HEK293 (cell line): ENCODE measurements around the gene TTC9B.

Source experiments
- BCL11B ChIP-seq: fragments of 450-650 bp; formaldehyde crosslinking; IDR thresholded peaks from 2 replicates; pipeline ENCODE4 v1.5.1; 2016; ENCODE audit warnings: low read depth, missing biosample characterization, missing genetic modification characterization
- KLF9 ChIP-seq: fragments of 450-650 bp; formaldehyde crosslinking; IDR thresholded peaks from 2 replicates; pipeline ENCODE4 v1.5.1; 2016; ENCODE audit warnings: missing biosample characterization, missing genetic modification characterization, low read depth
- OSR2 ChIP-seq: fragments of 450-650 bp; formaldehyde crosslinking; IDR thresholded peaks from 2 replicates; pipeline ENCODE4 v1.5.1; 2016; ENCODE audit warnings: missing biosample characterization, missing genetic modification characterization
- PATZ1 ChIP-seq: fragments of 450-650 bp; formaldehyde crosslinking; IDR thresholded peaks from 2 replicates; pipeline ENCODE4 v1.5.1; 2016; ENCODE audit warnings: missing biosample characterization, missing genetic modification characterization
- PRDM1 ChIP-seq: fragments of 450-650 bp; formaldehyde crosslinking; IDR thresholded peaks from 2 replicates; pipeline ENCODE4; 2016; ENCODE audit warnings: missing biosample characterization, missing genetic modification characterization
- RBAK ChIP-seq: fragments of 450-650 bp; formaldehyde crosslinking; IDR thresholded peaks from 2 replicates; pipeline ENCODE4 v1.5.1; 2016; ENCODE audit warnings: missing biosample characterization, missing genetic modification characterization
- REST ChIP-seq: fragments of 450-650 bp; formaldehyde crosslinking; IDR thresholded peaks from 2 replicates; pipeline ENCODE4 v1.5.1; 2016; ENCODE audit warnings: missing biosample characterization, missing genetic modification characterization
- SCRT2 ChIP-seq: fragments of 450-650 bp; formaldehyde crosslinking; IDR thresholded peaks from 2 replicates; pipeline ENCODE4 v1.5.1; 2016; ENCODE audit warnings: missing biosample characterization, missing genetic modification characterization
- SP3 ChIP-seq: fragments of 450-650 bp; formaldehyde crosslinking; IDR thresholded peaks from 2 replicates; pipeline ENCODE4 v1.5.1; 2016; ENCODE audit warnings: missing biosample characterization, missing genetic modification characterization
- WT1 ChIP-seq: fragments of 450-650 bp; formaldehyde crosslinking; IDR thresholded peaks from 2 replicates; pipeline ENCODE4 v1.5.1; 2016; ENCODE audit warnings: missing biosample characterization, missing genetic modification characterization
- ZBTB17 ChIP-seq: fragments of 450-650 bp; formaldehyde crosslinking; IDR thresholded peaks from 2 replicates; pipeline ENCODE4 v1.5.1; 2016; ENCODE audit warnings: missing biosample characterization, missing genetic modification characterization
- ZBTB21 ChIP-seq: fragments of 450-650 bp; formaldehyde crosslinking; IDR thresholded peaks from 2 replicates; pipeline ENCODE4 v1.5.1; 2017; ENCODE audit warnings: missing biosample characterization, missing genetic modification characterization
- ZBTB44 ChIP-seq: fragments of 450-650 bp; IDR thresholded peaks from 2 replicates; pipeline ENCODE4 v1.5.1; 2018; ENCODE audit warnings: missing biosample characterization, mild to moderate bottlenecking, missing genetic modification characterization
- ZEB2 ChIP-seq: fragments of 450-650 bp; formaldehyde crosslinking; IDR thresholded peaks from 2 replicates; pipeline ENCODE4 v1.5.1; 2016; ENCODE audit warnings: missing biosample characterization, missing genetic modification characterization
- ZFP37 ChIP-seq: fragments of 450-650 bp; formaldehyde crosslinking; IDR thresholded peaks from 2 replicates; pipeline ENCODE4 v1.5.1; 2016; ENCODE audit warnings: missing biosample characterization, missing genetic modification characterization
- ZFP41 ChIP-seq: fragments of 450-650 bp; formaldehyde crosslinking; IDR thresholded peaks from 2 replicates; pipeline ENCODE4 v1.5.1; 2016; ENCODE audit warnings: missing biosample characterization, missing genetic modification characterization, borderline replicate concordance
- ZFP69B ChIP-seq: fragments of 450-650 bp; formaldehyde crosslinking; IDR thresholded peaks from 2 replicates; pipeline ENCODE4 v1.5.1; 2016; ENCODE audit warnings: missing biosample characterization, missing genetic modification characterization
- ZNF121 ChIP-seq: fragments of 450-650 bp; formaldehyde crosslinking; IDR thresholded peaks from 2 replicates; pipeline ENCODE4 v1.5.1; 2016; ENCODE audit warnings: missing biosample characterization, missing genetic modification characterization
- ZNF140 ChIP-seq: fragments of 450-650 bp; formaldehyde crosslinking; IDR thresholded peaks from 2 replicates; pipeline ENCODE4 v1.5.1; 2016; ENCODE audit warnings: missing biosample characterization, missing genetic modification characterization
- ZNF175 ChIP-seq: fragments of 450-650 bp; formaldehyde crosslinking; IDR thresholded peaks from 2 replicates; pipeline ENCODE4 v1.5.1; 2016; ENCODE audit warnings: missing biosample characterization, missing genetic modification characterization
- ZNF184 ChIP-seq: fragments of 450-650 bp; IDR thresholded peaks from 2 replicates; pipeline ENCODE4 v1.5.1; 2018; ENCODE audit warnings: missing biosample characterization, mild to moderate bottlenecking, missing genetic modification characterization
- ZNF19 ChIP-seq: fragments of 450-650 bp; formaldehyde crosslinking; IDR thresholded peaks from 2 replicates; pipeline ENCODE4; 2016; ENCODE audit warnings: missing biosample characterization, missing genetic modification characterization, low read depth
- ZNF24 ChIP-seq: fragments of 450-650 bp; formaldehyde crosslinking; IDR thresholded peaks from 2 replicates; pipeline ENCODE4 v1.5.1; 2016; ENCODE audit warnings: missing biosample characterization, missing genetic modification characterization
- ZNF324 ChIP-seq: fragments of 450-650 bp; formaldehyde crosslinking; IDR thresholded peaks from 2 replicates; pipeline ENCODE4 v1.5.1; 2016; ENCODE audit warnings: missing biosample characterization, missing genetic modification characterization
- ZNF391 ChIP-seq: fragments of 450-650 bp; formaldehyde crosslinking; IDR thresholded peaks from 2 replicates; pipeline ENCODE4 v1.5.1; 2016; ENCODE audit warnings: low read depth, missing biosample characterization, missing genetic modification characterization, borderline replicate concordance
- ZNF394 ChIP-seq: fragments of 450-650 bp; formaldehyde crosslinking; IDR thresholded peaks from 2 replicates; pipeline ENCODE4 v1.5.1; 2016; ENCODE audit warnings: missing biosample characterization, missing genetic modification characterization, mild to moderate bottlenecking, moderate library complexity, borderline replicate concordance
- ZNF423 ChIP-seq: fragments of 450-650 bp; formaldehyde crosslinking; IDR thresholded peaks from 2 replicates; pipeline ENCODE4 v1.5.1; 2016; ENCODE audit warnings: missing biosample characterization, missing genetic modification characterization
- ZNF501 ChIP-seq: fragments of 450-650 bp; formaldehyde crosslinking; IDR thresholded peaks from 2 replicates; pipeline ENCODE4 v1.5.1; 2016; ENCODE audit warnings: missing biosample characterization, missing genetic modification characterization
- ZNF558 ChIP-seq: fragments of 450-650 bp; formaldehyde crosslinking; IDR thresholded peaks from 2 replicates; pipeline ENCODE4 v1.5.1; 2016; ENCODE audit warnings: missing biosample characterization, missing genetic modification characterization
- ZNF561 ChIP-seq: fragments of 450-650 bp; IDR thresholded peaks from 2 replicates; pipeline ENCODE4 v1.5.1; 2018; ENCODE audit warnings: missing biosample characterization, missing genetic modification characterization, borderline replicate concordance
- ZNF629 ChIP-seq: fragments of 450-650 bp; formaldehyde crosslinking; IDR thresholded peaks from 2 replicates; pipeline ENCODE4 v1.5.1; 2017; ENCODE audit warnings: missing biosample characterization, missing genetic modification characterization
- ZNF664 ChIP-seq: fragments of 450-650 bp; formaldehyde crosslinking; IDR thresholded peaks from 2 replicates; pipeline ENCODE4 v1.5.1; 2016; ENCODE audit warnings: missing biosample characterization, missing genetic modification characterization
- ZNF768 ChIP-seq: fragments of 450-650 bp; formaldehyde crosslinking; IDR thresholded peaks from 2 replicates; pipeline ENCODE4 v1.5.1; 2018; ENCODE audit warnings: missing biosample characterization, mild to moderate bottlenecking, missing genetic modification characterization
- ZNF776 ChIP-seq: fragments of 450-650 bp; formaldehyde crosslinking; IDR thresholded peaks from 2 replicates; pipeline ENCODE4 v1.5.0; 2017; ENCODE audit warnings: missing biosample characterization, missing genetic modification characterization, borderline replicate concordance
- ZNF837 ChIP-seq: fragments of 450-650 bp; formaldehyde crosslinking; IDR thresholded peaks from 2 replicates; pipeline ENCODE4 v1.5.1; 2016; ENCODE audit warnings: missing biosample characterization, missing genetic modification characterization

TTC9B gene

GRCh38 chr19:40219721-40220276, 1.6 kb upstream of the TTC9B start (continued):
- no peak for TF ChIP-seq ZBTB44
- peak; percentile 95 for TF ChIP-seq SCRT2 (tag by site-specific recombination)
- no peak for TF ChIP-seq ZNF140
- peak; percentile 80; the same call in 1 of the 2 replicates for TF ChIP-seq ZNF558 (tag by site-specific recombination)
- peak; percentile 11; the same call in 1 of the 2 replicates for TF ChIP-seq OSR2
- peak; percentile 77 for TF ChIP-seq SP3 (tag by site-specific recombination)
- TF ChIP-seq ZNF561 (tag by site-specific recombination): 0 out of 2 replicates have a peak, but pooled peaks have one; percentile 23
- TF ChIP-seq ZBTB17: peak; percentile 98
- no peak for TF ChIP-seq ZNF19 (tag by site-specific recombination)
- TF ChIP-seq KLF9: peak; percentile 41; the same call in 1 of the 2 replicates
- peak; percentile 89 for TF ChIP-seq WT1 (tag by site-specific recombination)
- TF ChIP-seq PRDM1 (tag by site-specific recombination): peak; percentile 47
- TF ChIP-seq ZFP37: peak; percentile 95
- TF ChIP-seq ZNF768 (tag by site-specific recombination): no peak
- TF ChIP-seq ZNF121 (tag by site-specific recombination): no peak
- TF ChIP-seq REST: 0 out of 2 replicates have a peak, but pooled peaks have one; percentile 23
- no peak for TF ChIP-seq ZNF175 (tag by site-specific recombination)
- peak; percentile 93 for TF ChIP-seq ZNF629 (tag by site-specific recombination)
- TF ChIP-seq ZNF184 (tag by site-specific recombination): peak; percentile 89
- TF ChIP-seq ZNF24 (tag by site-specific recombination): peak; percentile 100
- TF ChIP-seq ZFP41 (tag by site-specific recombination): no peak
- no peak for TF ChIP-seq ZNF776
- peak; percentile 99 for TF ChIP-seq ZEB2
- no peak for TF ChIP-seq RBAK (tag by site-specific recombination)
- TF ChIP-seq ZFP69B (tag by site-specific recombination): peak; percentile 86
- no peak for TF ChIP-seq ZNF423
- TF ChIP-seq ZNF324 (tag by site-specific recombination): peak; percentile 98
- no peak for TF ChIP-seq ZNF837 (tag by site-specific recombination)
- TF ChIP-seq ZNF501 (tag by site-specific recombination): peak; percentile 87
- TF ChIP-seq ZNF394 (tag by site-specific recombination): peak; percentile 83
- TF ChIP-seq BCL11B: no peak
- TF ChIP-seq ZBTB21 (tag by site-specific recombination): peak; percentile 88
- TF ChIP-seq PATZ1 (tag by site-specific recombination): peak; percentile 91
- peak; percentile 82 for TF ChIP-seq ZNF664 (tag by site-specific recombination)
- peak; percentile 90 for TF ChIP-seq ZNF391 (tag by site-specific recombination)
